ENCODE measurements around the gene TNRC6A. TPM values are rescaled to one million over a fixed set of nuclear protein-coding genes. Genes with fewer than 3 reads are reported as not detected.

The TNRC6A gene
- total and polyA plus RNA-seq, 2 of the 13 experiments (the other 11 are each of a cell fraction or from before 2014, with no cell fraction given), result 30.9 to 43.6 TPM

GRCh38 chr16:24729243-24729950 lies at the start of gene TNRC6A (continued):
- TF ChIP-seq ZNF788 (CRISPR knock-in tag; IDR thresholded peaks at IDR 0.05; ENCODE audit: borderline replicate concordance) (peak; percentile 44; the same call in 1 of the 2 replicates), POLR2AphosphoS2 (IDR thresholded peaks at IDR 0.05; ENCODE audit: low read depth, low read length) (no peak), SP2 (CRISPR knock-in tag; IDR thresholded peaks at IDR 0.05) (peak; percentile 81), FIP1L1 (IDR thresholded peaks at IDR 0.05; ENCODE audit: borderline replicate concordance, insufficient read depth, low read depth, low read length) (no peak), RNF2 (conservative IDR thresholded peaks at IDR 0.05; ENCODE audit: low read depth) (peak; percentile 61), ZBTB40 (IDR thresholded peaks at IDR 0.05) (peak; percentile 83), ZBTB40 (CRISPR knock-in tag; IDR thresholded peaks at IDR 0.05) (peak; percentile 24; the same call in 1 of the 2 replicates), ZNF614 (CRISPR knock-in tag; IDR thresholded peaks at IDR 0.05; ENCODE audit: borderline replicate concordance) (peak; percentile 76; the same call in 1 of the 2 replicates), SP1 (IDR thresholded peaks at IDR 0.05) (no peak), SP1 (CRISPR knock-in tag; IDR thresholded peaks at IDR 0.05) (peak; percentile 64; the same call in 1 of the 2 replicates), ZNF263 (CRISPR knock-in tag; IDR thresholded peaks at IDR 0.05) (0 out of 2 replicates have a peak, but pooled peaks have one; percentile 14), PPARG (CRISPR knock-in tag; conservative IDR thresholded peaks at IDR 0.05) (0 out of 2 replicates have a peak, but pooled peaks have one; percentile 41), CERS6 (CRISPR knock-in tag; IDR thresholded peaks at IDR 0.05) (no peak), NFKB2 (CRISPR knock-in tag; IDR thresholded peaks at IDR 0.05; ENCODE audit: borderline replicate concordance) (peak; percentile 76; the same call in 1 of the 2 replicates), ZNF572 (CRISPR knock-in tag; IDR thresholded peaks at IDR 0.05) (no peak), ZBTB46 (CRISPR knock-in tag; IDR thresholded peaks at IDR 0.05; ENCODE audit: borderline replicate concordance) (peak; percentile 100), NCOR1 (IDR thresholded peaks at IDR 0.05; ENCODE audit: borderline replicate concordance, low read length) (no peak), RFXAP (CRISPR knock-in tag; IDR thresholded peaks at IDR 0.05; ENCODE audit: borderline replicate concordance) (peak; percentile 88; the same call in 1 of the 2 replicates), GABPB1 (CRISPR knock-in tag; IDR thresholded peaks at IDR 0.05) (peak; percentile 96)
